Measurements from ENCODE around the gene USE1. TPM values are rescaled to one million over a fixed set of nuclear protein-coding genes. Genes with fewer than 3 reads are reported as not detected.

Gene USE1
- total RNA-seq, 1 donor from 2014 or later = 27.4 TPM

DNA sequence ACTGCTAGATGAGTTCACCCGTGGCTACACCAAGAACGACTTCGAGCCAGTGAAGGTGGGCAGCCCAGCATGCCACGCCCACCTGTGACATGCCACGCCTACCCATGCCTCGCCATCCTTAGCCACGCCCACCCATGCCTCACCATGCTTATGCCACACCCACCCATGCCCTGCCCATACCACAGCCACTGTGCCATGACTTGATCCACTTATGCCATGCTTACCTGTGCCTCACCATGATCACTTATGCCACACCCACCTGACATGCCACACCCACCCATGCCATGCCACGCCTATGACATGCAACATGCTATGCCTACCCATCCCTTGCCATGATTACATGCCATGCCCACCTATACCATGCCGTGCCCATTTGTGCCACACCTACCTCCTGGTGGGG, 12.9 kb upstream of the USE1 start:
- intact Hi-C loops (cut with micrococcal nuclease) = no loop called here
- ATAC-seq = no peak
- DNase-seq = peak; percentile 26

DNA sequence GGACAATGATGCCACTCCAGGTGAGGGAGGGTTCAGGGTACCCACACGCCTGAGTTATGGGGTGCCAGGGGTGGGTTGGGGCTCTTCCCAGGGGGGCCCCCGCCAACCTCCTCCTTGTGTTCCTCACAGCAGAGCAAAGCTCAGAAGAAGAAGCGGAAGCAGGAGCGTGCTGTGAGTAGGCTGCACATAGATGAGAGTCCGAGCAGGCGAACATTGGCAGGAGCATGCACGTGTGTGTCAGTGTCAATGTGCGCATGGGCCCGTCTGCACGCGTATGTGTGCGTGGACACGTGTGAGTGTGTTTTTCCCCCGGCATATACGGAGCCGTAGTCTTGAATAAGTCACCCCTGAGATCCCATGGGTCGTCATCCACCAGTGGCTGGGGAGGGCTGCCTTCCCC, 12.4 kb upstream of the USE1 start:
- no peak for DNase-seq
- intact Hi-C loops (cut with micrococcal nuclease) = no loop called here
- no peak for ATAC-seq

DNA sequence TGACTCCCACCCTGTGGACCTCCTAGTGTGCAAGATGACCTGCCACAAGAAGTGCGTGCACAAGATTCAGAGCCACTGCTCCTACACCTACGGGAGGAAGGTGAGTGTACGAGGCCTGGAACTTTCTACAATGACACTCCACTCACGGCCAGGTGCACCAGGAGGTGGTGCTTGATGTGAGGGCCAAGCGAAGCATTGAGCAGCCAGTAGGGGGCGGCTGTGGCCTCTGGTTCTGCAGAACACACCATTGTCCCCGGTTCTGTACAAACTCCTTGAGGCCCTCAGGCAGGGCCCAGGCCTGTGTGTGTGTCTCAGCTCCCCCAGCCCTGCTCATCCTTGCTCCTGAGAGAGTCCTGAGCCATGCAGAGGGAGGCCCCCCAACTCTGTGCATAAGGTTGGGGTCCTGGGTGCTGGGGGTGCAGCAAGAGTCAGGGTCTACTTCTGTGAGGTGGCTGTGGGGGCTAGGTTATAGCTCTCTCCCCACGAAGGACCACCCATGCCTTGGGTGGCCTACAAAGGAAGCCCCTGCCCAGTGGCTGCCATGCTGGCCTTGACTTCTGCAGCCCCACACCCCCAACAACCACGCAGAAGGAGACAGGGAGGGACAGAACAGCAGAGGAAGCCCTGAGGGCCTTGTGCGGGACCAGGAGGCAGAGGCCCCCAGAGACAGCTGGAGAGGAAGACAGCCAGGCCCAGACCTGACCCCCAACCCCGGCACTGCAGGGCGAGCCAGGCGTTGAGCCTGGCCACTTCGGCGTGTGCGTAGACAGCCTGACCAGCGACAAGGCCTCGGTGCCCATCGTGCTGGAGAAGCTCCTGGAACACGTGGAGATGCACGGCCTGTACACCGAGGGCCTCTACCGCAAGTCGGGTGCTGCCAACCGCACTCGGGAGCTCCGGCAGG, 9.7 kb upstream of the USE1 start:
- peak; percentile 78 for DNase-seq
- intact Hi-C loops (cut with micrococcal nuclease) = no loop called here
- ATAC-seq = peak; percentile 65

- intact Hi-C loops (cut with micrococcal nuclease) = no loop called here
- ATAC-seq = no peak
- peak; percentile 27 for DNase-seq
Measured at GRCh38 chr19:17206736-17207581, 8.2 kb upstream of the USE1 start.

GRCh38 chr19:17209126-17210036, 5.8 kb upstream of the USE1 start:
- ATAC-seq = no peak
- DNase-seq = peak; percentile 38
- intact Hi-C loops (cut with micrococcal nuclease) = no loop called here

- intact Hi-C loops (cut with micrococcal nuclease) = no loop called here
- no peak for ATAC-seq
- DNase-seq = peak; percentile 33
Measured at GRCh38 chr19:17210296-17210695, 4.9 kb upstream of the USE1 start.

DNA sequence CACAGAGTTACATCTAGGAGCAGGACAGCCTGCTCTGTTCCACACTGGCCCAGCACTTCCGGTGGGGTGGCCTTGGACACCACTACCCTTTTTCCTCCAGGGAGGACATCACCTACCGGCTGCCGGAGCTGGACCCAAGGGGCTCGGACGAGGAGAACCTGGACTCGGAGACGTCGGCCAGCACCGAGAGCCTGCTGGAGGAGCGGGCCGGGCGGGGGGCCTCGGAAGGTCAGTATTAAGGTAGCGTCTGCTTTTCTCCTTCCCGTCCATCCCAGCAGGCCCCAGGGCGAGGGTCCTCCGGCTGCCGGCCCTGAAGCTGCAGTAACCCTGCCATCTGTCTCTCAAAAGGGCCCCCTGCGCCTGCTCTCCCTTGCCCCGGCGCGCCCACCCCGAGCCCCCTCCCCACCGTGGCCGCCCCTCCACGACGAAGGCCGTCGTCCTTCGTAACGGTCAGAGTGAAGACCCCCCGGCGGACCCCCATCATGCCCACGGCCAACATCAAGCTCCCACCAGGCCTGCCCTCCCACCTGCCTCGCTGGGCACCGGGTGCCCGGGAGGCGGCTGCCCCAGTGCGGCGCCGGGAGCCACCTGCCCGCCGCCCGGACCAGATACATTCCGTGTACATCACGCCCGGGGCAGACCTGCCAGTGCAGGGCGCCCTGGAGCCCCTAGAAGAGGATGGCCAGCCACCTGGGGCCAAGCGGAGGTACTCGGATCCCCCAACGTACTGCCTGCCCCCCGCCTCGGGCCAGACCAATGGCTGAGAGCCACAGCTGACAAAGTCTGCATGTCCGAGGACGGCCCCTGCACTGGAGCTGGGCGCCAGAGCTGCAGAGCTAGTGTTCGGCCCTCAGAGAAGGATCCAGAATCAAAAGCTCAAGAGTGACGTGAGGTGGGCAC, 3.4 kb upstream of the USE1 start:
- ATAC-seq (no peak), DNase-seq (peak; percentile 26)
- intact Hi-C loops (cut with micrococcal nuclease) = no loop called here

DNA sequence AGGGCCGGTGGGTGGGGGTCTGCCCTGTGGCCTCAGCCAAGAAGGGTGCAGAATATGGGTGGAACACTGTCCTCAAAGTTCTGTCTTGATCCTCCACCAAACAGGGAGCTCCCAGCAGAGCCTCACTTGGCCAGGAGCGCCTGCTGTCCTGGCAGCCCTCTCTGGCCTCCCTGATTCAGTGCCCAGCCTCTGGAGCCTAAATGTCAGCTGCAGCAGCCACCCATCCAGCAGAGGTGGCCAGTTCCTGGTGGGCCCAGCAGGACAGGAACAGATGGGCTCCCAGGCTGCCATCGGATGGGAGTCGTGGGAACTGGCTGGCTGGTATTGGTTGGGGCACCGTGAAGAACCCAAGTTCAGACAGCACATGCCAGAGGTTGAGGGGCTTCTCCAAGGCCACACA, 1.8 kb upstream of the USE1 start:
- ATAC-seq (no peak), DNase-seq (peak; percentile 19)
- intact Hi-C loops (cut with micrococcal nuclease) = no loop called here

DNA sequence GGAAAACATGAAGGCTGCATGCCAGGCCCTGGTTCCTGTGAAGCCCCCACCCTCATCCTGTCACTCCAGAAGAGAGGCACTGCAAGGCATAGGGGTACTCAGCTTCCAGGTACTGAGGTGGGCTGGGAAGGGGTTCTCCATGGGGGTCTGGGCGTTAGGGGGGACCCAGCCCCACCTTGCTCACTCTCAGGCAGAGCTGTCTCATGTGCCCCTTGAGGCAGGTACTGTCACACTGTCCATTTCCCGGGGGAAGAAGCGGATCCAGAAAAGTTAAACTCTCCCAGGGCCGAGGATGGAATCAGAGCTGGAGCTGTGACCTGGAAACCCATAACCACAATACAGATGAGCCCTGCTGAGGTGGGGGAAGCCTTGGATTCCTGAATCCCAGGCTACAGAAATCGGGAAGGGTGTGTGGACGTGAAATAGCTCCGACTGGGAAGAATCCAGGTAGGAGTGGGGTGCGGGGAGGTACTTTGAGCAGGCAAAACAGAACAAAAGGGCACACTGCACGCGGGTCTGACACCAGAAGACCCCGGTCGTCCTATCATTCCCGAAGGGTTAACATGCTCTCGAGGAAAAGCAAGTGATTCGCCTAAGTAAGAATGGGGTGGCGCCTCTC, 540 bp upstream of the USE1 start:
- ATAC-seq = no peak
- DNase-seq = no peak
- intact Hi-C loops (cut with micrococcal nuclease) = no loop called here

DNA sequence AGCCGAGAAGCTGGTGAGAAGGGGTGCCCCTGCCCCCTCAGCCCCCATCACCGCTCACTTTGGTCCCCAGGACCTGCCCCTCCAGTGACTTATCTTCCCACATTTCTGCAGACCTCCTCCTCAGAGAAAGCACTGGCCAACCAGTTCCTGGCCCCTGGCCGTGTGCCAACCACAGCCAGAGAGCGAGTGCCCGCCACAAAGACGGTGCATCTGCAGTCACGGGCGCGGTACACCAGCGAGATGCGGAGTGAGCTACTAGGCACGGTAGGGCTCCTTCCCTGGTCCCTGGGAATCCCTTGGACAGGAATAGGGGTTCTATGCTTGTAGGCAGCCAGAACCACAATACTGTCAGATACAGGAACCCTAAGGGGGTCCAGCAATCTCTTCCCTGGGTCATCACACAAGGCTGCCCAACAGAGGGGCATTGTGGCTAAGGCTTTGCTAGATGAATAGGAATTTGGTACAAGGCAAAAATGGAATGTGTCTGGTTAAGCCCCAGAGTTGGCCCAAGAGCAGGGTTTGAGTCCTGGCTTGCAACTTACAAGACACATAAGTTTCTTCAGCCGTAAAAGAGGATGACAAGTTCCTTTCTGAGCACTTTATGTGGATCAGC, 1.0 kb downstream of the USE1 start:
- intact Hi-C loops (cut with micrococcal nuclease) = no loop called here
- ATAC-seq (no peak), DNase-seq (peak; percentile 52)

DNA sequence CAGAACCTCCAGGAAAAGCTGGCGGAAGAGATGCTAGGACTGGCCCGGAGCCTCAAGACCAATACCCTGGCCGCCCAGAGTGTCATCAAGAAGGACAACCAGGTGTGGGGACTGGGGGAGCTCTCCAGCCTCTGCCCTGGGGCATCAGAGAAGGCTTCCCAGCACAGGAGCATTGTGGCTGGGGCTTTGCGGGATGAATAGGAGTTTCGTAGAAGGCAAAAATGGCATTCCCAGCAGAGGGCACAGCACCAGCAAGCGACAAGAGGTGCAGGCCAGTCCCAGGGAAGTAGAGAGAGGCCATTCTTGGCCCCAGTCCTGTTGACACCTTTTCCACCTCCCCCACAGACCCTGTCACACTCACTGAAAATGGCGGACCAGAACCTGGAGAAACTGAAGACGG, 4.1 kb downstream of the USE1 start:
- DNase-seq = no peak
- intact Hi-C loops (cut with micrococcal nuclease) = no loop called here
- ATAC-seq = no peak

- DNase-seq = peak; percentile 48
- peak; percentile 6 for ATAC-seq
- intact Hi-C loops (cut with micrococcal nuclease) = no loop called here
Measured at GRCh38 chr19:17220207-17220758, 5.1 kb downstream of the USE1 start.

DNA sequence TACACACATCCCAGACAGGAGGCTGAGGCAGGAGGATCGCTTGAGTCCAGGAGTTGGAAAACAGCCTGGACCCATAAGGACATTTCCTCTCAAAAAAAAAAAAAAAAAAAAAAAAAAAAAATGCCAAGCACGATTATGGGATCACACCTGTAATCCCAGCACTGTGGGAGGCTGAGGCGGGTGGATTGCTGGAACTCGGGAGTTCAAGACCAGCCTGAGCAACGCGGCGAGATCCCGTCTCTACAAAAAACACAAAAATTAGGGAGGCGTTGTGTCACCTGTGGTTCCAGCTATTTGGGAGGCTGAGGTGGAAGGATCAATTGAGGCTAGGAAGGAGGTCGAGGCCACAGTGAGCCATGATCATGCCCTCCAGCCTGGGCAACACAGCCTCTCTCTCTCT, 9.9 kb downstream of the USE1 start:
- ATAC-seq = no peak
- intact Hi-C loops (cut with micrococcal nuclease) = no loop called here
- no peak for DNase-seq

- DNase-seq (peak; percentile 100), ATAC-seq (peak; percentile 96)
- intact Hi-C loops (cut with micrococcal nuclease) = no loop called here
Measured at GRCh38 chr19:17226002-17226933, 11.1 kb downstream of the USE1 start, which contains the start of gene OCEL1. OCEL1 (plus strand) TSS chr19:17226226; CDS start chr19:17226248, 22 bp downstream.

GRCh38 chr19:17227798-17228367, 12.7 kb downstream of the USE1 start:
- intact Hi-C loops (cut with micrococcal nuclease) = no loop called here
- ATAC-seq = no peak
- DNase-seq = peak; percentile 33

- intact Hi-C loops (cut with micrococcal nuclease) = no loop called here
- no peak for ATAC-seq
- peak; percentile 30 for DNase-seq
Measured at GRCh38 chr19:17229890-17230289, 14.7 kb downstream of the USE1 start.

Measured in left ventricle myocardium superior (tissue), 1 donor.